Esophagus muscularis mucosa (tissue), 3 donors: Measurements from ENCODE around the gene IL10.

Experiments used
- CTCF ChIP-seq, 3 experiments: fragments of 200-600 bp in 2 of 3; fragments of 450-650 bp in 1 of 3; sonication (generic) in 2 of 3; IDR thresholded peaks; one replicate each; pipeline ENCODE4 v1.5.1; 2017 to 2019; ENCODE audit warnings: antibody characterized with exemption in 3 of 3, mild to moderate bottlenecking in 2 of 3, moderate library complexity in 1 of 3
- POLR2A ChIP-seq: fragments of 450-650 bp; IDR thresholded peaks from one replicate; pipeline ENCODE4 v1.6.1; 2017; ENCODE audit warnings: antibody characterized with exemption, moderate library complexity, mild to moderate bottlenecking, low read depth

GRCh38 chr1:206723805-206724472 is 48.4 kb downstream of the IL10 start:
- TF ChIP-seq CTCF (IDR thresholded peaks at IDR 0.05) (peak in 1 of 3 experiments; percentile 11), POLR2A (peak; percentile 32)
